HL-60 (cell line): Measurements from ENCODE around the gene IGF2R.

ENCODE experiments used
- GABPA ChIP-seq: IDR thresholded peaks from 2 replicates; pipeline ENCODE4 v1.6.1; 2012; ENCODE audit warnings: low read depth
- POLR2AphosphoS5 ChIP-seq: IDR thresholded peaks from 2 replicates; pipeline ENCODE4 v1.6.1; 2012; ENCODE audit warnings: low read depth
- SPI1 ChIP-seq: IDR thresholded peaks from 2 replicates; pipeline ENCODE4 v1.6.1; 2012; ENCODE audit warnings: low read depth, mild to moderate bottlenecking, borderline replicate concordance
- TF ChIP-seq, protein P1 (sequence below): IDR thresholded peaks from one replicate; pipeline ENCODE4 v1.5.1; 2011; ENCODE audit warnings: low read length, control low read depth, inconsistent platforms; ENCODE audit not compliant: insufficient read depth
- TF ChIP-seq, protein P2 (sequence below): IDR thresholded peaks from 2 replicates; pipeline ENCODE4 v1.6.1; 2012; ENCODE audit warnings: low read depth; ENCODE audit not compliant: insufficient replicate concordance

GRCh38 chr6:160106010-160106409 lies 137.1 kb downstream of the IGF2R start:
- TF ChIP-seq, protein P1, sequence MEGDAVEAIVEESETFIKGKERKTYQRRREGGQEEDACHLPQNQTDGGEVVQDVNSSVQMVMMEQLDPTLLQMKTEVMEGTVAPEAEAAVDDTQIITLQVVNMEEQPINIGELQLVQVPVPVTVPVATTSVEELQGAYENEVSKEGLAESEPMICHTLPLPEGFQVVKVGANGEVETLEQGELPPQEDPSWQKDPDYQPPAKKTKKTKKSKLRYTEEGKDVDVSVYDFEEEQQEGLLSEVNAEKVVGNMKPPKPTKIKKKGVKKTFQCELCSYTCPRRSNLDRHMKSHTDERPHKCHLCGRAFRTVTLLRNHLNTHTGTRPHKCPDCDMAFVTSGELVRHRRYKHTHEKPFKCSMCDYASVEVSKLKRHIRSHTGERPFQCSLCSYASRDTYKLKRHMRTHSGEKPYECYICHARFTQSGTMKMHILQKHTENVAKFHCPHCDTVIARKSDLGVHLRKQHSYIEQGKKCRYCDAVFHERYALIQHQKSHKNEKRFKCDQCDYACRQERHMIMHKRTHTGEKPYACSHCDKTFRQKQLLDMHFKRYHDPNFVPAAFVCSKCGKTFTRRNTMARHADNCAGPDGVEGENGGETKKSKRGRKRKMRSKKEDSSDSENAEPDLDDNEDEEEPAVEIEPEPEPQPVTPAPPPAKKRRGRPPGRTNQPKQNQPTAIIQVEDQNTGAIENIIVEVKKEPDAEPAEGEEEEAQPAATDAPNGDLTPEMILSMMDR: no peak
- TF ChIP-seq GABPA (no peak), POLR2AphosphoS5 (no peak), SPI1 (no peak)
- TF ChIP-seq, protein P2, sequence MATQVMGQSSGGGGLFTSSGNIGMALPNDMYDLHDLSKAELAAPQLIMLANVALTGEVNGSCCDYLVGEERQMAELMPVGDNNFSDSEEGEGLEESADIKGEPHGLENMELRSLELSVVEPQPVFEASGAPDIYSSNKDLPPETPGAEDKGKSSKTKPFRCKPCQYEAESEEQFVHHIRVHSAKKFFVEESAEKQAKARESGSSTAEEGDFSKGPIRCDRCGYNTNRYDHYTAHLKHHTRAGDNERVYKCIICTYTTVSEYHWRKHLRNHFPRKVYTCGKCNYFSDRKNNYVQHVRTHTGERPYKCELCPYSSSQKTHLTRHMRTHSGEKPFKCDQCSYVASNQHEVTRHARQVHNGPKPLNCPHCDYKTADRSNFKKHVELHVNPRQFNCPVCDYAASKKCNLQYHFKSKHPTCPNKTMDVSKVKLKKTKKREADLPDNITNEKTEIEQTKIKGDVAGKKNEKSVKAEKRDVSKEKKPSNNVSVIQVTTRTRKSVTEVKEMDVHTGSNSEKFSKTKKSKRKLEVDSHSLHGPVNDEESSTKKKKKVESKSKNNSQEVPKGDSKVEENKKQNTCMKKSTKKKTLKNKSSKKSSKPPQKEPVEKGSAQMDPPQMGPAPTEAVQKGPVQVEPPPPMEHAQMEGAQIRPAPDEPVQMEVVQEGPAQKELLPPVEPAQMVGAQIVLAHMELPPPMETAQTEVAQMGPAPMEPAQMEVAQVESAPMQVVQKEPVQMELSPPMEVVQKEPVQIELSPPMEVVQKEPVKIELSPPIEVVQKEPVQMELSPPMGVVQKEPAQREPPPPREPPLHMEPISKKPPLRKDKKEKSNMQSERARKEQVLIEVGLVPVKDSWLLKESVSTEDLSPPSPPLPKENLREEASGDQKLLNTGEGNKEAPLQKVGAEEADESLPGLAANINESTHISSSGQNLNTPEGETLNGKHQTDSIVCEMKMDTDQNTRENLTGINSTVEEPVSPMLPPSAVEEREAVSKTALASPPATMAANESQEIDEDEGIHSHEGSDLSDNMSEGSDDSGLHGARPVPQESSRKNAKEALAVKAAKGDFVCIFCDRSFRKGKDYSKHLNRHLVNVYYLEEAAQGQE: no peak
